HEK293T (cell line): ENCODE measurements around the gene ATF5.

ENCODE experiments used
- CTCF ChIA-PET: fragments of 350-600 bp; formaldehyde crosslinking; extraction: SDS; loops from one replicate; lab custom pipeline; 2021; ENCODE audit warnings: antibody characterized with exemption, inconsistent platforms; lab: Yijun Ruan, JAX
- POLR2A ChIA-PET: fragments of 350-600 bp; formaldehyde crosslinking; extraction: SDS; loops from one replicate; lab custom pipeline; 2020; ENCODE audit warnings: antibody characterized with exemption, inconsistent platforms; lab: Yijun Ruan, JAX
- DNase-seq: peaks from one replicate; pipeline ENCODE4 v3.0.0; 2012; ENCODE audit warnings: mixed read lengths; ENCODE audit errors: extremely low spot score
- ARNT ChIP-seq: fragments of 450-650 bp; IDR thresholded peaks from 2 replicates; pipeline ENCODE4 v1.6.1; 2017; ENCODE audit warnings: mild to moderate bottlenecking
- BHLHE40 ChIP-seq: fragments of 450-650 bp; IDR thresholded peaks from 2 replicates; pipeline ENCODE4 v1.6.1; 2016; ENCODE audit warnings: mild to moderate bottlenecking, moderate library complexity, borderline replicate concordance
- CTBP1 ChIP-seq: fragments of 450-650 bp; IDR thresholded peaks from 2 replicates; pipeline ENCODE4 v1.6.1; 2016; ENCODE audit warnings: borderline replicate concordance
- ELF4 ChIP-seq: fragments of 450-650 bp; IDR thresholded peaks from 2 replicates; pipeline ENCODE4 v1.6.1; 2017; ENCODE audit warnings: antibody characterized with exemption
- FOXA1 ChIP-seq: fragments of 450-650 bp; IDR thresholded peaks from 2 replicates; pipeline ENCODE4 v1.6.1; 2016; ENCODE audit warnings: mild to moderate bottlenecking
- FOXK2 ChIP-seq: fragments of 450-650 bp; IDR thresholded peaks from 2 replicates; pipeline ENCODE4 v1.6.1; 2016; ENCODE audit warnings: mild to moderate bottlenecking
- FOXM1 ChIP-seq: fragments of 450-650 bp; IDR thresholded peaks from 2 replicates; pipeline ENCODE4 v1.6.1; 2017; ENCODE audit warnings: mild to moderate bottlenecking, borderline replicate concordance
- HDGF ChIP-seq: fragments of 450-650 bp; IDR thresholded peaks from 2 replicates; pipeline ENCODE4 v1.6.1; 2017; ENCODE audit warnings: antibody characterized with exemption, borderline replicate concordance
- L3MBTL2 ChIP-seq: fragments of 450-650 bp; conservative IDR thresholded peaks from 2 replicates; pipeline ENCODE4 v1.6.1; 2016; ENCODE audit warnings: mild to moderate bottlenecking
- LEF1 ChIP-seq: fragments of 450-650 bp; IDR thresholded peaks from 2 replicates; pipeline ENCODE4 v1.6.1; 2017; ENCODE audit warnings: mild to moderate bottlenecking, borderline replicate concordance
- NFRKB ChIP-seq: fragments of 450-650 bp; IDR thresholded peaks from 2 replicates; pipeline ENCODE4 v1.6.1; 2016; ENCODE audit warnings: mild to moderate bottlenecking, moderate library complexity
- SP1 ChIP-seq: fragments of 450-650 bp; IDR thresholded peaks from 2 replicates; pipeline ENCODE4 v1.6.1; 2017
- SUZ12 ChIP-seq: fragments of 450-650 bp; IDR thresholded peaks from 2 replicates; pipeline ENCODE4 v1.6.1; 2016; ENCODE audit warnings: mild to moderate bottlenecking
- TARDBP ChIP-seq: fragments of 450-650 bp; IDR thresholded peaks from 2 replicates; pipeline ENCODE4 v1.6.1; 2016
- ZNF384 ChIP-seq: fragments of 450-650 bp; IDR thresholded peaks from 2 replicates; pipeline ENCODE4 v1.6.1; 2016
- TF ChIP-seq, protein P1 (sequence below): fragments of 450-650 bp; IDR thresholded peaks from 2 replicates; pipeline ENCODE4 v1.6.1; 2016

The ATF5 gene

DNA sequence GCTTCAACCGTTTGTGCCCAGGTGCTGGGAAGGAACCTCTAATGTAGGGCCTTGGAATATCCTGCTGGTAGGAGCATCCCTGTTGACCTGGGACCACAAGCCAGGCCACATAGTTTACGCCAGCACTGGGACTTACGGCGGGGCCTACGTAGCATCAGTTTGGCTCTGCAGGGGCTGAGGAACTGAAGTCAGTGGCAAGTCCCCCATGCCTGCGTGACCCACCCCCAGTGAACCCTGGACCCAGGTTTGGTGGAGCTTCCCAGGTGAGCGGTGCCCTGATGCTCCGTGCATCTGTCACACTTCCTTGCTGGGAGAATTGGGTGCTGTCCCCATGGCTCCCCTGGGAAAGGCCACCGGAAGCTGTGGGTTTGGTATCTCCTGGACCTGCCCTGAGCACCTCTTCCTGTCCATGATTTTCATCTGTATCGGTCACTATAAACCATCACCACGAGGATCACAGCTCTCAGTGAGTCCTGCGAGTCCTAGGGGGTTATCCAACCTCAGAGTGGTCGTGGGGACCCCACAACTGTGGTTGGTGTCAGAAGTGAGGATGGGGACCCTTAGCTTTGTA is 22.0 kb downstream of the ATF5 start:
- POLR2A ChIA-PET: interaction anchor here (2.0 kb wide), 1 partner anchor 22 kb away, joined by 8 read pairs; the partner anchor contains the start of genes ATF5 and NUP62
- TF ChIP-seq NFRKB (no peak), LEF1 (no peak), BHLHE40 (no peak), CTBP1 (no peak), FOXA1 (no peak), L3MBTL2 (no peak), ARNT (no peak), HDGF (no peak), ZNF384 (no peak), FOXM1 (no peak), ELF4 (no peak), SP1 (no peak), TARDBP (no peak), SUZ12 (no peak), FOXK2 (no peak)
- TF ChIP-seq, protein P1, sequence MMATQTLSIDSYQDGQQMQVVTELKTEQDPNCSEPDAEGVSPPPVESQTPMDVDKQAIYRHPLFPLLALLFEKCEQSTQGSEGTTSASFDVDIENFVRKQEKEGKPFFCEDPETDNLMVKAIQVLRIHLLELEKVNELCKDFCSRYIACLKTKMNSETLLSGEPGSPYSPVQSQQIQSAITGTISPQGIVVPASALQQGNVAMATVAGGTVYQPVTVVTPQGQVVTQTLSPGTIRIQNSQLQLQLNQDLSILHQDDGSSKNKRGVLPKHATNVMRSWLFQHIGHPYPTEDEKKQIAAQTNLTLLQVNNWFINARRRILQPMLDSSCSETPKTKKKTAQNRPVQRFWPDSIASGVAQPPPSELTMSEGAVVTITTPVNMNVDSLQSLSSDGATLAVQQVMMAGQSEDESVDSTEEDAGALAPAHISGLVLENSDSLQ: no peak
- DNase-seq: no peak
- CTCF ChIA-PET: no interaction called here

DNA sequence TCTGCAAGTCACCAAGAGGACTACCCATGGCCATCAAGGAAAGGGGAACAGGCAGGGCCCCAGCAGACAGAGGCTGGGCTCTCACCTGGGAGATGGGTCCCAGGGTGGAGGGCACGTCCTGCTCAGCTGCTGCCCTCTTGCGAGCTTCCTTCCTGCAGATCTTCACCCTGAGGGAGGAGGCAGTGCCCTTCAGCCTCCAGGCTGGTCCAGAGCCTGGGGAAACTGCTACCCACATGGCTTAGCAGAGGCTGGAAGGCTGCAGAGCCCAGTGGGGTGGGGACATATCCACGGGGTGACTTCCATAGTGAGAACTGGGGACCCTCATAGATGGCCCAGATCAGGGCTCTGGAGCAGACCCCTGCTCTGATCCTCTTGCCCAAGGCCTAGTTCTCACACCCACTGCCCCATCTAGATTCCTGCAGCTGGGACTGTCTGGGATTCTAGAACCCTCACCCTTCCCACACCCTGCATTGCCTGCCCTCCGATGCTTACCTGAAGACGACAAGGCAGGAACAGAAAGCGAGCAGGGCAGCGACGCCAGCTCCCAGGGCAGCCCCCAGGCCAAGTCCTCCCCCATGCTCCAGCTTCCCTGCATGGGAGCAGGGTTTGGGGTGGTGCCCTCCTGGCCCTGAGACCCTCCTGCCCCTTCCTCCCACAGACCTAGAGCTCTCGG is 22.9 kb downstream of the ATF5 start:
- CTCF ChIA-PET: no interaction called here

DNA sequence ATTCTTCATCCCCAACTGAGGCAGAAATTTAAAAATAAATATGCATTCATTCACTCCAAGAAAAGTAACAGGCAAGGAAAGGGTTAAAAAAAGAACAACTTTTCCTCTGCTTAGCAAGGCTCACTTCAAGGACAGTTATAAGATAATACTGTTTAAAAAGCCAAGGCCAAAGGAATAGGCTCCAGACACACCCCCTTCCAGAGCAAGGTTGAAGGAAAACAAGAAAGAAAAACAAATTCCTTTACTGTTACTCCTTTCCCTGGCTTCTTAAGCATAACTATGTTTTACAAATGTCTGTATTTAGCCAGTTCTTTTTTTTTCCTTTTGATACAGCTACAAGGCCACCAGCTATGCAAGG is 23.5 kb downstream of the ATF5 start:
- CTCF ChIA-PET: no interaction called here
- POLR2A ChIA-PET: no interaction called here
- DNase-seq: no peak
- TF ChIP-seq FOXA1: no peak
- no peak for TF ChIP-seq FOXK2
- TF ChIP-seq, protein P1: no peak
- no peak for TF ChIP-seq BHLHE40
- TF ChIP-seq LEF1: no peak
- no peak for TF ChIP-seq ARNT
- no peak for TF ChIP-seq L3MBTL2
- no peak for TF ChIP-seq ZNF384
- TF ChIP-seq NFRKB: no peak
- no peak for TF ChIP-seq FOXM1
- TF ChIP-seq SUZ12: no peak
- no peak for TF ChIP-seq TARDBP
- no peak for TF ChIP-seq ELF4
- TF ChIP-seq HDGF: no peak
- no peak for TF ChIP-seq SP1

More for the DNA sequence above, 22.9 kb downstream of the ATF5 start:
- no peak for DNase-seq
- POLR2A ChIA-PET: no interaction called here
- no peak for TF ChIP-seq CTBP1

DNA sequence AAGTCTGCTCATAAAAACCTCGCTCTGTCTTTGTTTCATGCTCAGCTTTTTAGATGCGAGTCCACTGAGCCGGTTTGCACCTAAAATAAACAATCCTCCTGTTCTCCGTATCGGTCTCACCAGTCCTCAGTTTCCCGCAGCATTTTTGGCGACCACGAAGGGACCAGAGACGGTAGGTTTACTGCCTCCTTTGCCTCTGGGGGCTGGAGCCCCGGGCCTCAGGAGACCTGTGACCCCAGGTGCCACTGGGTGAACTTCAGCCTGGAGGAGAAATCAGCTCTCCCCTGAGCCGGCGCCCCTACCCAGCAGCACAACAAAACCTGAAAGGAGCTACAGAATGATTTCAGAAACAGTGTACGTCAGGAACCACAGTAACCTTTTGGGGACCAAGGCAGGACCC is 23.9 kb downstream of the ATF5 start:
- no peak for TF ChIP-seq FOXK2
- no peak for TF ChIP-seq SP1
- TF ChIP-seq TARDBP: no peak
- TF ChIP-seq FOXM1: no peak
- no peak for TF ChIP-seq NFRKB
- TF ChIP-seq HDGF: no peak
- TF ChIP-seq ZNF384: no peak
- TF ChIP-seq CTBP1: no peak
- TF ChIP-seq, protein P1: no peak
- ChIA-PET POLR2A (interaction anchor here (2.5 kb wide), 1 partner anchor 24 kb away, joined by 10 read pairs; the partner anchor contains the start of genes ATF5 and NUP62), CTCF (no interaction called here)
- DNase-seq: no peak

DNA sequence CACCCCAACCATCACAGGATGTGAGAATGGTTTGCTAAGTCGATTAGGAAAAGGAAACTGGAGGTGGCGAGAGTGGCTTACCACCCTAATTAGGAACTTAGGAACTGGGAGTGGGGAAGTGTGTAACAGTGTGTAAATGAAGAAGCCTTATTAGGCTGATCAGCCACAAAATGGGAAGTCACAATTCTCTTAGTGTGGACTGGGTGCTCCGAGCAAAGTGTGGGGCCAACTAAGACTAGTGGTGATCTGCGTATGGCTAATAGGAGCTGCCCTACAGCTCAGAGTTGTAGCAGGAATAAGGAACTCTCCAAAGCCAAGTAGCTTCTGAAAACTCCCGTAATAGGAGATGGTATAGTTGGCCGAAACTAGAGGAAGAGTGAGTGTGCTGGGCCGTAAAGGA is 24.4 kb downstream of the ATF5 start:
- ChIA-PET POLR2A (interaction anchor here (2.5 kb wide), 1 partner anchor 24 kb away, joined by 10 read pairs; the partner anchor contains the start of genes ATF5 and NUP62), CTCF (no interaction called here)
- TF ChIP-seq L3MBTL2 (no peak), SP1 (no peak), LEF1 (no peak), BHLHE40 (no peak), ZNF384 (no peak), FOXA1 (no peak), ARNT (no peak), HDGF (no peak), FOXK2 (no peak)
- TF ChIP-seq, protein P1: no peak
- no peak for DNase-seq
